Neural cell (in vitro differentiated cells): ENCODE measurements around the gene CTPS2. TPM values are rescaled to one million over a fixed set of nuclear protein-coding genes. Genes with fewer than 3 reads are reported as not detected.

Experiments
- H2AFZ ChIP-seq: fragments of 200-600, 300-800 bp; sonication (generic), shearing (Covaris generic); 2 replicates; pipeline ENCODE4 v1.6.0; 2014; ENCODE audit warnings: low read depth, mild to moderate bottlenecking, antibody characterized with exemption, low read length, moderate library complexity
- H3F3A ChIP-seq: fragments of 200-600 bp; shearing (Covaris generic); 2 replicates; pipeline ENCODE4 v1.6.1; 2016; ENCODE audit warnings: mild to moderate bottlenecking, moderate library complexity, mixed read lengths, antibody characterized with exemption, low read length; ENCODE audit not compliant: insufficient read depth, poor library complexity, severe bottlenecking
- H3K27ac ChIP-seq: fragments of 200-600, 300-800 bp; sonication (generic), shearing (Covaris generic); 2 replicates; pipeline ENCODE4 v1.5.1; 2014; ENCODE audit warnings: mild to moderate bottlenecking, low read length, moderate library complexity
- H3K27me3 ChIP-seq: fragments of 300-800, 200-600 bp; sonication (generic), shearing (Covaris generic); 2 replicates; pipeline ENCODE4 v1.6.0; 2014; ENCODE audit warnings: mild to moderate bottlenecking, low read depth, low read length, moderate library complexity; ENCODE audit not compliant: insufficient read depth
- H3K36me3 ChIP-seq: fragments of 300-800, 200-600 bp; sonication (generic), shearing (Covaris generic); 2 replicates; pipeline ENCODE4 v1.5.1; 2014; ENCODE audit warnings: mild to moderate bottlenecking, antibody characterized with exemption, low read length, moderate library complexity; ENCODE audit not compliant: insufficient read depth
- H3K4me2 ChIP-seq: fragments of 300-800, 200-600 bp; sonication (generic), shearing (Covaris generic); 2 replicates; pipeline ENCODE4 v1.6.0; 2014; ENCODE audit warnings: mild to moderate bottlenecking, low read length
- H3K4me3 ChIP-seq: fragments of 300-800, 200-600 bp; sonication (generic), shearing (Covaris generic); 2 replicates; pipeline ENCODE4 v1.5.1; 2014; ENCODE audit warnings: mild to moderate bottlenecking, low read length, moderate library complexity
- H3K79me2 ChIP-seq: fragments of 200-600 bp; shearing (Covaris generic); replicated peaks from 2 replicates; pipeline ENCODE4 v1.6.0; 2014; ENCODE audit warnings: mild to moderate bottlenecking, low read length, moderate library complexity; ENCODE audit not compliant: insufficient read depth
- H3K9ac ChIP-seq: fragments of 300-800, 200-600 bp; sonication (generic), shearing (Covaris generic); 2 replicates; pipeline ENCODE4 v1.6.1; 2016; ENCODE audit warnings: mild to moderate bottlenecking, low read length, mixed read lengths
- H3K9me2 ChIP-seq: fragments of 200-600 bp; shearing (Covaris generic); 2 replicates; pipeline ENCODE4 v1.6.1; 2016; ENCODE audit warnings: mild to moderate bottlenecking, low read length, mixed read lengths; ENCODE audit not compliant: insufficient read depth
- H3K9me3 ChIP-seq: fragments of 200-600, 300-800 bp; sonication (generic), shearing (Covaris generic); 2 replicates; pipeline ENCODE4 v1.6.1; 2016; ENCODE audit warnings: mild to moderate bottlenecking, mixed run types, low read length, moderate library complexity, mixed read lengths
- H4K20me1 ChIP-seq: fragments of 200-600 bp; shearing (Covaris generic); 2 replicates; pipeline ENCODE4 v1.6.1; 2016; ENCODE audit warnings: mild to moderate bottlenecking, mixed run types; ENCODE audit not compliant: insufficient read depth
- EP300 ChIP-seq: fragments of 450-650 bp; conservative IDR thresholded peaks from 2 replicates; pipeline ENCODE4 v1.6.1; 2014; ENCODE audit warnings: antibody characterized with exemption, mild to moderate bottlenecking, moderate library complexity; ENCODE audit not compliant: poor library complexity, severe bottlenecking
- EZH2 ChIP-seq: fragments of 200-600, 300-800 bp; shearing (Covaris generic), sonication (generic); IDR thresholded peaks from 2 replicates; pipeline ENCODE4 v1.6.1; 2014; ENCODE audit warnings: antibody characterized with exemption, low read length, borderline replicate concordance, mild to moderate bottlenecking; ENCODE audit not compliant: insufficient read depth, poor library complexity, severe bottlenecking
- MXI1 ChIP-seq: fragments of 450-650 bp; conservative IDR thresholded peaks from 2 replicates; pipeline ENCODE4 v1.6.1; 2014; ENCODE audit warnings: antibody characterized with exemption, mild to moderate bottlenecking; ENCODE audit not compliant: poor library complexity, severe bottlenecking
- POLR2AphosphoS5 ChIP-seq: IDR thresholded peaks from 2 replicates; pipeline ENCODE4 v1.6.1; 2012
- RAD21 ChIP-seq: fragments of 450-650 bp; conservative IDR thresholded peaks from 2 replicates; pipeline ENCODE4 v1.6.1; 2014; ENCODE audit warnings: antibody characterized with exemption, mild to moderate bottlenecking, moderate library complexity
- REST ChIP-seq: IDR thresholded peaks from 2 replicates; pipeline ENCODE4 v1.6.1; 2012; ENCODE audit warnings: borderline replicate concordance
- SMC3 ChIP-seq: fragments of 450-650 bp; conservative IDR thresholded peaks from 2 replicates; pipeline ENCODE4 v1.6.1; 2014; ENCODE audit warnings: antibody characterized with exemption, mild to moderate bottlenecking, moderate library complexity; ENCODE audit not compliant: poor library complexity
- TAF1 ChIP-seq: IDR thresholded peaks from 2 replicates; pipeline ENCODE4 v1.6.1; 2012; ENCODE audit warnings: low read depth
- polyA plus RNA-seq: library from polyadenylated mRNA; depleted of rRNA; stranded (reverse); fragments of >200 nt; gene quantifications from 2 replicates; pipeline ENCODE4 v1.2.3, GENCODE V29; 2014
- TF ChIP-seq, protein P1 (sequence below): fragments of 450-650 bp; IDR thresholded peaks from 2 replicates; pipeline ENCODE4 v1.5.1; 2014; ENCODE audit warnings: antibody characterized with exemption, mild to moderate bottlenecking, moderate library complexity; ENCODE audit not compliant: poor library complexity, severe bottlenecking

Gene CTPS2
- polyA plus RNA-seq, 1 donor from 2014 or later, result 17.1 TPM

DNA sequence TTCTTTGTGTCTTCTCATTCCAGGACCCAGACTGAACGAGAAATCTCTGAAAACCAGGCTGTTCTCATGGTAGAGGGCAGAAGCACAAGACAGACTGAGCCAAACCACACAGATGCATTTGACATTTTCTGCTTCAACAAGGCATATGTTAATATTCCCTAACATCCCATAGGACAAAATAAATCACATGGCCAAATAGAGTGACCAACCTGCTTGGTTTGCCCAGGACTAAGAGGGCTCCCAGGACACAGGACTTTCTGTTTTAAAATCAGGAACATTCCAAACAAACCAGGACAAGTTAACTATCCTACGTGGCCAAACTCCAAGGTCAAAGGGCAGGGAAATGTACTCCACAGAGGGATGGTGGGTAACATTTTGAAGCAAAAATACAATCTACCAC, 11.7 kb downstream of the CTPS2 start:
- no peak overlapping the region for H3K9ac ChIP-seq
- no peaks in the 10 kb centered on the region for H3K9me2 ChIP-seq
- H3K4me2 ChIP-seq, result no peak overlapping the region
- H3K27ac ChIP-seq, result no peak overlapping the region
- H3F3A ChIP-seq, result no peaks in the 10 kb centered on the region
- no peaks in the 10 kb centered on the region for H3K79me2 ChIP-seq
- H3K36me3 ChIP-seq, result no peaks in the 10 kb centered on the region
- H4K20me1 ChIP-seq, result no peaks in the 10 kb centered on the region
- no peaks in the 10 kb centered on the region for H3K9me3 ChIP-seq
- H3K27me3 ChIP-seq, result no peaks in the 10 kb centered on the region
- TF ChIP-seq MXI1, result no peak
- no peak for TF ChIP-seq EZH2
- no peak for TF ChIP-seq POLR2AphosphoS5
- TF ChIP-seq EP300, result no peak
- TF ChIP-seq TAF1, result no peak
- TF ChIP-seq, protein P1, sequence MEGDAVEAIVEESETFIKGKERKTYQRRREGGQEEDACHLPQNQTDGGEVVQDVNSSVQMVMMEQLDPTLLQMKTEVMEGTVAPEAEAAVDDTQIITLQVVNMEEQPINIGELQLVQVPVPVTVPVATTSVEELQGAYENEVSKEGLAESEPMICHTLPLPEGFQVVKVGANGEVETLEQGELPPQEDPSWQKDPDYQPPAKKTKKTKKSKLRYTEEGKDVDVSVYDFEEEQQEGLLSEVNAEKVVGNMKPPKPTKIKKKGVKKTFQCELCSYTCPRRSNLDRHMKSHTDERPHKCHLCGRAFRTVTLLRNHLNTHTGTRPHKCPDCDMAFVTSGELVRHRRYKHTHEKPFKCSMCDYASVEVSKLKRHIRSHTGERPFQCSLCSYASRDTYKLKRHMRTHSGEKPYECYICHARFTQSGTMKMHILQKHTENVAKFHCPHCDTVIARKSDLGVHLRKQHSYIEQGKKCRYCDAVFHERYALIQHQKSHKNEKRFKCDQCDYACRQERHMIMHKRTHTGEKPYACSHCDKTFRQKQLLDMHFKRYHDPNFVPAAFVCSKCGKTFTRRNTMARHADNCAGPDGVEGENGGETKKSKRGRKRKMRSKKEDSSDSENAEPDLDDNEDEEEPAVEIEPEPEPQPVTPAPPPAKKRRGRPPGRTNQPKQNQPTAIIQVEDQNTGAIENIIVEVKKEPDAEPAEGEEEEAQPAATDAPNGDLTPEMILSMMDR, result no peak
- TF ChIP-seq RAD21, result no peak
- no peak for TF ChIP-seq REST
- no peak for TF ChIP-seq SMC3
- no peak overlapping the region for H2AFZ ChIP-seq
- H3K4me3 ChIP-seq, result no peak overlapping the region

DNA sequence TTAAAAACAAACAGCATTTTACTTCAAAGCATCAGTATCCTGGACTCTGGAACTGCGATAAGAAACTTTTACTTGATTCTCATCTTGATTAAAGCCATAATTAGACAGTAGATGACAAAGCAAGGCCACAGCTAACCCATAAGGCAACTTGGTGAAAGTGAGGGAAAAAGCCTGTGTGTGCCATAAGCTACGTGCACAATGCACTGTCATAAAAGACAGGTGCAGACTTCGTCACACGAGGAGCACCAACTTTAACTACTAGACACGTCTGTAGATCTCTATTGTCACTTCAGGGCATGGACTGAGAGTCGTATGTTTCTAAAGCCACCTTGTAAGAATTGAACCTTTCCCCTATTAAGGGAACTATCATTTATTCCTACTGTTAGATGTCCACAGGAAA, 13.1 kb downstream of the CTPS2 start:
- H3K4me3 ChIP-seq, result no peak overlapping the region
- no peaks in the 10 kb centered on the region for H3K79me2 ChIP-seq
- no peak overlapping the region for H3K9ac ChIP-seq
- no peaks in the 10 kb centered on the region for H3K27me3 ChIP-seq
- H3K36me3 ChIP-seq, result no peaks in the 10 kb centered on the region
- no peak overlapping the region for H3K4me2 ChIP-seq
- no peak for TF ChIP-seq REST
- no peak for TF ChIP-seq MXI1
- TF ChIP-seq POLR2AphosphoS5, result no peak
- TF ChIP-seq, protein P1, result no peak
- no peak for TF ChIP-seq EZH2
- TF ChIP-seq TAF1, result no peak
- TF ChIP-seq SMC3, result no peak
- no peak for TF ChIP-seq RAD21
- TF ChIP-seq EP300, result no peak
- no peak overlapping the region for H2AFZ ChIP-seq
- H4K20me1 ChIP-seq, result no peaks in the 10 kb centered on the region
- no peaks in the 10 kb centered on the region for H3K9me3 ChIP-seq
- no peaks in the 10 kb centered on the region for H3K9me2 ChIP-seq
- no peak overlapping the region for H3K27ac ChIP-seq
- H3F3A ChIP-seq, result no peaks in the 10 kb centered on the region
